HG03342 (cell line): ENCODE measurements around the gene ARMC7.
A peak's percentile ranks its signal among the peaks of the same experiment; 100 is the strongest.
"Not testable (repeated sequence)": the region's sequence is repeated elsewhere in the genome, so short reads cannot be mapped to it uniquely, and the experiment has no call there.

Source experiments
- ATAC-seq: cut with Tn5 transposase; IDR thresholded peaks from one replicate; pipeline ENCODE4 v1.9.1; 2021; ENCODE audit warnings: mild to moderate bottlenecking, moderate library complexity; ENCODE audit not compliant: unreplicated experiment

The ARMC7 gene

DNA sequence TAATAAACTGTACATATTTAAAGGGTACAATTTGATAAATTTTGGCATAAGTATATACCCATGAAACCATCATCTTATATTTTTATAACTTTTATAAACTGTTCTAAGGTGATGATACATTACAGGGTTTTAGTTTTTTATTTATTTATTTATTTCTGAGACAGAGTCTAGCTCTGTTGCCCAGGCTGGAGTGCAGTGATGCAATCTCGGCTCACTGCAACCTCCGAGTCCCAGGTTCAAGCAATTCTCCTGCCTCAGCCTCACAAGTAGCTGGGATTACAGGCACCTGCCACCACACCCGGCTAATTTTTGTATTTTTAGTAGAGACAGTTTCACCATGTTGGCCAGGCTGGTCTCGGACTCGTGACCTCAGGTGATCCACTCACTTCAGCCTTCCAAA, 18.2 kb downstream of the ARMC7 start:
- ATAC-seq = not testable (repeated sequence)

DNA sequence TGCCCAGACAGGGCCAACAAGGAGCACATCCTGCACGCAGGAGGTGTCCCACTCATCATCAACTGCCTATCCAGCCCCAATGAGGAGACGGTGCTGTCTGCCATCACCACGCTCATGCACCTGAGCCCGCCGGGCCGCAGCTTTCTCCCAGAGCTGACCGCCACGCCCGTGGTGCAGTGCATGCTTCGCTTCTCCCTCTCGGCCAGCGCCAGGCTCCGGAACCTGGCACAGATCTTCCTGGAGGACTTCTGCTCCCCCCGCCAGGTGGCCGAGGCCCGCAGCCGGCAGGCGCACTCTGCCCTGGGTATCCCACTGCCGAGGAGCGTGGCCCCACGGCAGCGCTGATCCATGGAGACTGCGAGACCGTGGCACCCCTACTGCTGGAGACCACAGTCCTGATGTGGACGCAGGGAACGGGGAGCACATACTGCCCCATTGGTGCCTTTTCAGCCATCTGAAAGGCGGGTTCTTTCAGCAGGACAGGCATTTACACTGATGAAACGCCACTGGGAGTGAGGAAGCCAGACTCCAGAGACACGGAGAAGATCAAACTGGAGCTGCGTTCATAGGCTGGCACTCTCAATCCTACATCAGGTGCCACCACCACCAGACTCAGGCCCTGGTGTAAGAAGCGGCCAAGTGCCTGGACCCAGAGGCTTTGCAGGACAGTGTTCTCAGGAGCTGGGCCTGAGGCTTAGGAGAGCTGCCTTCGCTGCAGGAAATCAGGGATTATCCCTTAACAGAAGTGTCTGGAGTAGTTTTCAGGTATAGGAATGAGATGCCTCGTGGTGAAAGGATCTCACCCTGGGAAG, 19.1 kb downstream of the ARMC7 start:
- ATAC-seq = no peak

DNA sequence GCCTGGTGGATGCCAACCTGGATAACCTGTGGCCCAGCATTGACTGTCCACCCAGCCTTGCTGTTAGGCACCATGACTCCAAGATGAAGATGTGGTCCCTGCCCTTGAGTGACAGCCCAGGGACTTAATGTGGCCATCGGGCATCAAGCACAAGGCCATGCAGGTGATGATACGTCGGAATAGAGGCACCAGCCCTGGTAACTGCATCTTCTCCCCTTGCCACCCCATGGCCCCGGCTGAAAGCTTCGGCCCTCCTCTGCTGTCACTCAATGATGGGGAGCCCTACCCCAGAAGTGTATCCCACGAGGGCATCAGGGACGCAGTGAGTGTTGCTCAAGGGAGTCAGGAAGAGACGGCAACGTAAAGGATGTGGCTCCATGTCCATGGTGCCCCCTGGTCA, 19.8 kb downstream of the ARMC7 start:
- ATAC-seq = no peak

DNA sequence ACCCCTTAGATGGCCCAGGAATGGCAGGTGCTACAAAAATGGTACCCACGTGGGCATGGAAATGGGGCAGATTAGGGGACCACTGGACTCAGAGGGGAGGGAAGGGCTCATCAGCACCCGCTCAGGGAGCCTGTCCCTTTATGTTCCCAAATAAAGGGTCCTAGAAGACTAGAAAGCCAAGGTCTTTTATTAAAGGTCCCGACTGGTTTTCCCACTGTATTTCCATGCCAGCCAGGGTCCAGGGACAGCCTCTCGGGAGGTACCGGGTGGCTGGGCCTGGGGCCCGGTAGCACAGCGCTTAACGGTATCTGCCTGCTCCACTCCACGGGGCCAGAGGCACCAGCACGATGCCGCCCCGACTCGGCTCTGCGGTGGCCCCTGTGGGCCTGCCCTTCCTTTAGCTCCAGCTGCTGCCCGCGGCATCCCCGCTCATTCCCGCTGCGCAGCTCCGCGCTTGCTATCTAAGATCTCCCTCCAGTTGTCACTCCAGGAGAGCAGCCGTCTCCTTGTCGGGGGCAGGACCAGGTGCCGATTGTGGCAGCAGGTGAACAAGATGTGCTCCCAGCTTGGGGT, 20.4 kb downstream of the ARMC7 start:
- no peak for ATAC-seq

DNA sequence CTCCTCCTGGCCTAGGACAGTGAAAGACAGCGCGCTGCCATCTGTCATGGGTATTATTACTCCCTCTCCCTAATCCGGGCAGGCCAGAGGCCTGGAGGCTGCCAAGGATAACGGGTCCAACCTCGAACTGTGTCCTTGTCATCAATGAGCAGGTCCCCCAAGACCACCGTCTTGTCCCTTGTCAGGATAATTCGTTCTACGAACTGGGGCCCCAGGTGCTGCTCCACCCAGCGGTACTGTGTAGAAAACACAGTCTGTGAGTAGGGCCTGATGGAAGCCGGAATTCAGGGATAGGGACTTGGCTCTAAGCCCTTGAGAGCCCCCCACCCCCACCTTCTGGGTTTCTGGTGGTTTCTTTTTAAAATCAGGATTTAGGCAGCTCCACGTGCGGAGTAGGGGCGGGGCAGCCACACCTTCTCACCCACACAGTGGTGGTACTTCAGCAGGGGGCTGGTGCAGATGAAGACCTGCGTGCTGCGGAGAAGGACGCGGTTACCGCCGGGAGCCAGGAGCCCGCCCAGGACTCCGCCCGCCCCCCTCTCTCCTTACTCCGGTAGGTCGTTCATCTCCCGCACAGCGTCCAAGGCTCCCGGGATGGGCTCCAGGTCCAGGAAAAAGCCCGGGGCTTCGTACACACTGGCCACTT, 21.0 kb downstream of the ARMC7 start:
- no peak for ATAC-seq

DNA sequence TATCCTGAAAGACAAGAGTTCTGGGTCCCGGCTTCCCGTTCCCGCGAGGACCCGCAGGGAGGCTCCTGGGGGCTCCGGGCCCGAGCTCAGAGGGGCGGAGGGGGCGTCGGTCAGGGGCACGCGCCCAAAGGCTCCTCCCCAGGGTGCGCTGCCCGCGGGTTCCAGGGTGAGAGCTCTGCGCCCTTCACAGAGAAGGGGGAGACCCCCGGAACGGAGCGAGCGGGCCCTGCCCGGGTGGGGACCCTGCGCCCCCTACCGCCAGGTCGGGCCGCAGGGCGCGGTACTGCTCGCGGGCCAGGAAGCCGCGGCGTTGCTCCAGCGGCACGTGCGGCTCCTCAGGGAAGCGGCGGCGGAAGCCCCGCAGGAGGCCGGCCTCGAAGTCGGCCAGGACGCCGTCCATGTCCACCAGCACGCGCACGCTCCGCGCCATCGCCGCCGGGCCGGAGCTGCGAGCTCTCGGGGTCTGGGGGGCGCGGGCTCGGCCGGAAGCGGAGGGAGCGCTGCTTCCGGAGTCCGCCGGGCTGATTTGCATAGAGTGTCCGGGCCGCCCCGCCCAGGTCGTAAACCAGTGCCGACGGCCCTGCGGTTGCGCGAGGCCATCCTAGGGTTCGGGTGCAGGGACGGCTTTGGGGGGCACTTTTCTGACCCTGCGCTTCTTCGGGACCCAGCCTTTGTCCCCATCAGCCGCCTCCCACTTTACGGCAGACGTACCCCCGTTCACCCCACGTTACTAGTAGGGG, 21.7 kb downstream of the ARMC7 start, which contains the start of gene NT5C:
Gene NT5C, minus strand, starts transcription at position 465 of the 740 bp plus-strand sequence. Its CDS starts 35 bp downstream, at position 430.
- peak; percentile 85 for ATAC-seq

DNA sequence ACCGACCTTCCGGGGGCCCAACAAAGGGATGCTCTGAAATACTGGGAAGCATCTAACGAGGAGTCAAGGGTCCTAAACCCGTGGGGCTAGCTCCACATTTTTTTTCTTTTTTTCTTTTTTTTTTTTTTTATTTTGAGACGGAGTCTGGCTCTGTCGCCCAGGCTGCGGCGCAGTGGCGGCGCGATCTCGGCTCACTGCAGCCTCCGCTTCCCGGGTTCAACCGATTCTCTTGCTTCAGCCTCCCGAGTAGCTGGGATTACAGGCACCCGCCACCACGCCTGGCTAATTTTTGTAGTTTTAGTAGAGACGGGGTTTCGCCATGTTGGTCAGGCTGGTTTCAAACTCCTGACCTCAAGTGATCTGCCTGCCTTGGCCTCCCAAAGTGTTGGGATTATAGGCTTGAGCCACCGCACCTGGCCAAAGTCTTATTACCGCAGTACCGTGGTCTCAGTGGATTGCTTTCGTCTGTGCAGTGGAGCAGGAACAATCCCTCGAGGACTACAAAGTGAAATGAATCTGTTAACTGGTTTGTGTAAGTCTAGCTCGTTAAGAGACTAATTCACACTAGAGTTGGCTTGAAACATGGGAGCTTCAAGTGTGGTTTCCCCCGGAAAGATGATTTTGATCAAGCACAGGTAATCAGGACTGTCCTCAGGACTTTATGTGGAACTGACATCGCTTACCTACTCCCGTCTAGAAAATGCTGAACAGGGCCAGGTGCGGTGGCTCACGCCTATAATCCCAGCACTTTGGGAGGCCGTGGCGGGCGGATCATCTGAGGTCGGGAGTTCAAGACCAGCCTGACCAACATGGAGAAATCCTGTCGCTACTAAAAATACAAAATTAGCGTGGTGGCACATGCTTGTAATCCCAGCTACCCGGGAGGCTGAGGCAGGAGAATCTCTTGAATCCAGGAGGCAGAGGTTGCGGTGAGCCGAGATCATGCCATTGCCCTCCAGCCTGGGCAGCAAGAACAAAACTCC, 22.5 kb downstream of the ARMC7 start:
- ATAC-seq = not testable (repeated sequence)

DNA sequence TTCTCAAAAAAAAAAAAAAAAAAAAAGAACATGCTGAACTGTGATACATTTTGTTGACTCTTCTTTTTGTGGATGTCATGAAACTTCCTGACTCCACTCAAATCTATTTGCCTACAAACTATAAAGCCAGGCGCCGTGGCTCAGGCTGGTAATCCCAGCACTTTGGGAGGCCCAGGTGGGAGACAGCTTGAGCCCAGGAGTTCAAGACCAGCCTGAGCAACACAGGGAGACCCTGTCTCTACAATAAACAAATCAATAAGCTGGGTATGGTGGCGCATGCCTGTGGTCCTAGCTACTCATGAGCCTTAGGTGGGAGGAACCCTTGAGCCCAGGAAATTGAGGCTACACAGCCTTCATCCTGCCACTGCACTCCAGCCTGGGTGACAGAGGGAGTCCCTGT, 23.2 kb downstream of the ARMC7 start:
- no peak for ATAC-seq

DNA sequence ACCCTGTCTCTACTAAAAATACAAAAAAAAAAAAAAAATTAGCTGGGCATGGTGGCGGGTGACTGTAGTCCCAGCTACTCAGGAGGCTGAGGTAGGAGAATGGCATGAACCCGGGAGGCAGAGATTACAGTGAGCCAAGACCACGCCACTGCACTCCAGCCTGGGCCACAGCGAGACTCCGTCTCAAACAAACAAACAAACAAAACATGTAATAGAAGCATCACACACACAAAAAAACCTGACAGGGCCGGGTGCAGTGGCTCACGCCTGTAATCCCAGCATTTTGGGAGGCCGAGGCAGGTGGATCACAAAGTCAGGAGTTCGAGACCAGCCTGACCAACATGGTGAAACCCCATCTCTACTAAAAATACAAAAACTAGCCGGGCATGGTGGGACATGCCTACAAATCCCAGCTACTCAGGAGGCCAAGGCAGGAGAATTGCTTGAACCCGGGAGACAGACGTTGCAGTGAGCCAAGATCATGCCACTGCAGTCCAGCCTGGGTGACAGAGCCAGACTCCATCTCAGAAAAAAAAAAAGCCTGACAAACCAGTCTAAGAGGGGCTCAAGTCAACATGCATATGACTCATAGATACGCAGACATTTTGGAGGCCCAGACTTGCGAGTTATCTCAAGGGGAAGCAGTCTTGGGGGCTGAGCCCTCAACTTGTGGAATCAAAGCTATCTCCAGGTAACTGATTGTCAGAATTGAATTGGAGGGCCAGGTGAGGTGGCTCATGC, 24.0 kb downstream of the ARMC7 start:
- ATAC-seq = not testable (repeated sequence)

DNA sequence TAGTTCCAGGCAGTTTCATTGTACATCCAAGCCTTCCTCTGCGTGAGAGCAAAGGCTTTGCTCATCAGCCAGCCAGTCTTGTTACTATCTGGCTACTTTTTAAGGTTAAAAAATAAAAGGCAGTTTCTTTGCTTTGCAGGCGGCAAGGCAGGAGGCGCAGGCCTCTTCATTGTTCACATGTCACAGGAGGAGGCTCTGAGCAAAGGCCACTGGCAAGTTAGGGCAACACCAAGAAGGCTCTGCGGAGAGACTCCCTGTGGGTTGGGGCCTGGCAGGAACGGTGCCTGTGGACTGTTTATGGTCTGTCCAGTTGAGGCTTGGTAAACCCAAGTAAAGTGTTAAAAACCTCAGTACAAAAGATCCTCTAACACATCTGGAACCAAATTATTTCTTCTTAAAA, 25.7 kb downstream of the ARMC7 start:
- no peak for ATAC-seq

DNA sequence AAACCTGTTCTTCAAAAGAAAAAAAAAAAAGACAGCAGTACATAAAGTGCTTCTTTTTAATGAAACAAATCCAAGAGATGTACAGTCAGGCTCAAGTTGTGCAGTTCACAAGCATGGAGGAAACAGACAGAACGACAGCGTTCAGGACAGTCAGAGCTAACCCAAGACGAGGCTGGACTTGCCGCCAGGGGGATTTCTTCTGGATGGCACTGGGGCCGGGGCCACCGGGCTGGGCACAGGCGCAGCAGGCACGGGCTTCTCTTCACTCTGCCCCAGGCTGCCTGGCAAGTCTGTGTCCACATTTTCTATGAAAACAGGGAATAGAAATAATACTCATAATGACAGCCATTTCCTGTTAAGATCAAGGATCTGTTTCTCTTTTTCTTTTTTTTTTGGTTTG, 26.2 kb downstream of the ARMC7 start:
- ATAC-seq = no peak

DNA sequence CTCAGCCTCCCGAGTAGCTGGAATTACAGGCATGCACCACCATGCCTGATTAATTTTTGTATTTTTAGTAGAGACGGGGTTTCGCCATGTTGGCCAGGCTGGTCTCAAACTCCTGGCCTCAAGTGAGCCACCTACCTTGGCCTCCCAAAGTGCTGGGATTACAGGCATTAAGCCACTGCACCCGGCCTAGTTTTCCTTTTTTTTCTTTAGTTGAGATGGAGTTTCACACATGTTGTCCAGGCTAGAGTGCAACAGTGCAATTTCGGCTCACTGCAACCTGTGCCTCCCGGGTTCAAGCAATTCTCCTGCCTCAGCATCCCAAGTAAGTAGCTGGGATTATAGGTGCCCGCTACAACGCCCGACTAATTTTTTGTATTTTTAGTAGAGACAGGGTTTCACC, 28.0 kb downstream of the ARMC7 start:
- ATAC-seq = not testable (repeated sequence)

DNA sequence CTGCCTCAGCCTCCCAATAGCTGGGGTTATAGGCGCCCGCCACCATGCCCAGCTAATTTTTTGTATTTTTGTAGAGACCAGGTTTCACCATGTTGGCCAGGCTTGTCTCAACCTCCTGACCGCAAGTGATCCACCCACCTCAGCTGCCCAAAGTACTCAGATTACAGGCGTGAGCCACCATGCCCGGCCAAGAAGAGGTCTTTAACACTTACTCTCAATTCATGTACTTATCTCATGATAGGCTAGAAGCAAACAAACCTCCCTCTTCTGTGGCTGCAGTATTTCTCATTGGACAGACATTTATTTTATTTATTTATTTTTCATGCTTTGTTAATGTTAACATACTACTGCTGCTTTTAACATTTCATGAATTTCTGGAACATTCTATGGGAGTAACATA, 28.8 kb downstream of the ARMC7 start:
- ATAC-seq = no peak

DNA sequence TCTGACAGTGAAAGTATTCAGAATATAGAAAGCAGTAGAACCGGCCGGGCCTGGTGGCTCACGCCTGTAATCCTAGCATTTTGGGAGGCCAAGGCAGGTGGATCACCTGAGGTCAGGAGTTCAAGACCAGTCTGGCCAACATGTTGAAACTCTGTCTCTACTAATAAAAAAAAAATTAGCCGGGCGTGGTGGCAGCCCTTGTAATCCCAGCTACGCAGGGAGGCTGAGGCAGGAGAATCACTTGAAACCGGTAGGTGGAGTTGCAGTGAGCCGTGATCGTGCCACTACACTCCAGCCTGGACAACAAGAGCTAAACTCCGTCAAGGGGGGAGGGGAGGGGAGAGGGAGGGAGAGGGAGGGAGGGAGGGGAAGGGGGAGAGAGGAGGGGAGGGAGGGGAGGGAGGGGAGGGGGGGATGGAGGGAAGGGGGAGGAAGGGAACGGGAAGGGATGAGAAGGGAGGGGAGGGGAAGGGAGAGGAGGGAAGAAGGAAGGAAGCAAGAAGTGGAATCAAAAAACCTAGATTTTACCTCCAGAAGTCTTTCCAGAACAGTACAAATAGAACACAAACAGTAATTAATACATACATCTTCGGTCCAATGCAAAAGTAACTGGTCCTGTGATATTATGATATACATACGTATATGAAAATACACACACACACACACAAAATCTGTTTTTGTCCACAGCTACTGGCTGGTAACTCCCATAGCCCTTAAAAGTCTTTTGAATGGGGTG, 32.6 kb downstream of the ARMC7 start:
- ATAC-seq = no peak

DNA sequence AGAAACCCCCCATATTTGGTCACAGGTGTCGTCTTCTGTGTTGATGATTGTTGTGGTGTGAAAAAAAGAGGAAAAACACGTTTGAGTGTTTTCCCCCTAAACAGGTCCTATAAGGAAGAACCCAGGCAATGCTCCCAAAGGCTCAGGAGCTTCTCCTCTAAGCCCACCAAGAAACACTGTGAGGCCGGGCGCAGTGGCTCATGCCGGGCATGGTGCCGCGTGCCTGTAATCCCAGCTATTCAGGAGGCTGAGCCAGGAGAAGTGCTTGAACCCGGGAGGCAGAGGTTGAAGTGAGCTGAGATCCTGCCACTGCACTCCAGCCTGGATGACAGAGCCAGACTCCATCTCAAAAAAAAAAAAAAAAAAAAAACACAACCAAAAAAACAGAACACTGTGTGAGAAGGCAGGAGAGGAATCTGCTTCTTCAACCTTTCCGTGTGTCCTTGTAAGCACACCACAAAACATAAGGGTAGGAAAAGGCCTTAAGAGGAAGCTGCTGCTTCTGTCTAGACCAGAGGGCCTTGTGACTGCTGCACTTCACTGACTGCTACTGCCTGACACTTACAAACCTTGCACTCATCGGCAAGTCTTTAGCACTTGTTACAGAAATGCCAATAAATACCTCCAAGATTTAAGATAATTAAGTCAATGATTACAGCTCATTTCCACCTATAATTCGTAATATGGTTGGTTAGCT, 35.2 kb downstream of the ARMC7 start:
- ATAC-seq = no peak

DNA sequence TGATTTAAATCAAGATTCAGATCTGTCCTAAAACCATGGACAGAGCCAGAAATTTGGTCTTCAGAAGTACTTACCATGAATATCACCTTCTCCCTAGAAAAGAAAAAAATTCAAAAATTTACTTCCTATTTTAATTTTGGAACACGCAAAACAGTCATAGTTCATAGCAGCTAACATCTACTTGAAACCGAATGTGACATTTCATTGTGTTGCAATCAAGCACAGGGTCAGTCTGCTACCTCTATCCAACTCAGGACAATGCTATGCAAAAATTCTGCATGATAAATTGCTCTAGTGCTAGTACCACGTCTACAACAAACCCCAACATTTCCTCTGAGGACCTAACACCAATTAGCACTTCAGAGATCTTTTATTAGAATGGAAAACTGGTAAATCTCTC, 36.8 kb downstream of the ARMC7 start:
- no peak for ATAC-seq

DNA sequence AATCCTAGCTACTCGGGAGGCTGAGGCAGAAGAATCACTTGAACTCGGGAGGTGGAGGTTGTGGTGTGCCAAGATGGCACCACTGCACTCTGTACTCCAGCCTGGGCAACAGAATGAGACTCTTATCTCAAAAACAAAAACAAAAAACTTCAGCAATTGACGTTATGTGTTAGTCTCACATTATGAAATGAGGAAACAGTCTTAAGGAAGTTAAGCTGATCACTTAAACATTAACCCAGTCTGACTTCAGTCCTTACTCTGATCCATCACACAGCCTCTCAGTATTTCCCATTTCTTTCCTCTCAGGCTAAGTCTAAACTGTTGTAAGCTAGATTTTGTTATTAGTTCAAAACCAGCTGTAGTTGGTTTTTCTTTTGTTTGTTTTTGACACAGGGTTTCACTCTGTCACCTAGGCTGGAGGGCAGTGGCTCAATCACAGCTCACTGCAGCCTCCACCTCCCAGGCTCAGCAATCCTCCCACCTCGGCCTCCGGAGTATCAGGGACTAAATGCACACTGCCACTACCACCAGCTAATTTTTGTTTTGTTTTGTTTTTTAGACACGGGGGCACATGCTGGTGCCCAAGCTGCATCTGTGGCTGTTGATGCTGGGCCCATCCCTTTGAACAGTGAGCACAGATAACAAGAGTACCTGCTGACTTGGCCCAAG, 38.2 kb downstream of the ARMC7 start:
- no peak for ATAC-seq

DNA sequence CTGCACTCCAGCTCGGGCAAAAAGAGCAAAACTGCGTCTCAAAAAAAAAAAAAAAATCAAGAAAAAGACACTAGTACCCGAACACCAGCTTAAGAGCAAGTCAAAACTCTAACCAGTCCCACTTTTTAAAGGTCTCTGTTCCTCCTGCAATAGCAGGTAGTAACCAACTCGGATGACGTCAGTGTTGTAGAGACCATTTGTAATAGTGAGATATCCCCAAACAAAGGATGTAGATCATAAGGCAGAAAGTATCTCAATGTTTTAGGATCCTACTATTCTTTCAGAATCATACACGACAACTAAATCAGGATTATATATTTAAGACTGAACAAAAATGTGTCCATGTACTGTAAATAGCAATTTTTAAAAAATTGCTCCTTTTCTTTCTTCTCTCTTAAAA, 42.2 kb downstream of the ARMC7 start:
- no peak for ATAC-seq
